SK-N-SH (cell line): ENCODE results near the gene FKBP5. TPM values are rescaled to one million over a fixed set of nuclear protein-coding genes. Genes with fewer than 3 reads are reported as not detected.

Experiments
- CTCF ChIA-PET: fragments of 300-600, 350-600 bp; formaldehyde crosslinking; extraction: SDS; loops from one replicate; lab custom pipeline; 2021; lab: Yijun Ruan, JAX
- POLR2A ChIA-PET: fragments of 350-600 bp; sonication (Branson Sonifier 250); formaldehyde crosslinking; extraction: SDS; loops from one replicate; lab custom pipeline; 2020; ENCODE audit warnings: antibody characterized with exemption, inconsistent platforms; lab: Yijun Ruan, JAX
- DNase-seq: peaks from one replicate; pipeline ENCODE4 v3.0.0; 2012
- H2AFZ ChIP-seq: fragments of 200-600 bp; sonication (generic); 2 replicates; pipeline ENCODE4 v1.8.1; 2016; ENCODE audit warnings: antibody characterized with exemption, mild to moderate bottlenecking, low read depth
- H3F3A ChIP-seq: fragments of 200-600 bp; sonication (generic); replicated peaks from 2 replicates; pipeline ENCODE3; 2016; ENCODE audit warnings: antibody characterized with exemption, mild to moderate bottlenecking; ENCODE audit not compliant: insufficient read depth
- H3K27ac ChIP-seq, 2 experiments: fragments of 200-500 bp in 1 of 2; fragments of 200-600 bp in 1 of 2; sonication (Bioruptor generic) in 1 of 2; sonication (generic), shearing (Covaris generic) in 1 of 2; 2 replicates each; pipeline versions ENCODE4 v1.5.1 to v1.6.1; 2014 to 2016; ENCODE audit warnings: low read depth in 2 of 2, inconsistent platforms in 1 of 2, low read length in 1 of 2, mild to moderate bottlenecking in 1 of 2, mixed read lengths in 1 of 2
- H3K27me3 ChIP-seq: fragments of 200-600 bp; sonication (generic), shearing (Covaris generic); 2 replicates; pipeline ENCODE4 v1.6.1; 2016; ENCODE audit warnings: mixed run types; ENCODE audit not compliant: insufficient read depth
- H3K36me3 ChIP-seq, 2 experiments: fragments of 200-500 bp in 1 of 2; fragments of 200-600 bp in 1 of 2; sonication (Bioruptor generic) in 1 of 2; sonication (generic) in 1 of 2; replicated peaks in 1 of 2; 2 replicates each; pipeline versions ENCODE3 to v1.5.1; 2014 to 2016; ENCODE audit warnings: low read length in 1 of 2, mild to moderate bottlenecking in 1 of 2; ENCODE audit not compliant: insufficient read depth in 2 of 2, control insufficient read depth in 1 of 2
- H3K4me1 ChIP-seq, 2 experiments: fragments of 200-500 bp in 1 of 2; fragments of 200-600 bp in 1 of 2; sonication (Bioruptor generic) in 1 of 2; sonication (generic), shearing (Covaris generic) in 1 of 2; 2 replicates each; pipeline versions ENCODE4 v1.5.1 to v1.6.1; 2014 to 2016; ENCODE audit warnings: low read depth in 1 of 2, low read length in 1 of 2, mixed run types in 1 of 2; ENCODE audit not compliant: insufficient read depth in 2 of 2, control insufficient read depth in 1 of 2
- H3K4me2 ChIP-seq: fragments of 200-600 bp; sonication (generic), shearing (Covaris generic); 2 replicates; pipeline ENCODE4 v1.6.1; 2017; ENCODE audit warnings: mixed run types
- H3K4me3 ChIP-seq, 2 experiments: fragments of 200-500 bp in 1 of 2; fragments of 200-600 bp in 1 of 2; sonication (Bioruptor generic) in 1 of 2; sonication (generic), shearing (Covaris generic) in 1 of 2; 2 replicates each; pipeline versions ENCODE4 v1.5.1 to v1.8.1; 2014 to 2016; ENCODE audit warnings: low read depth in 2 of 2, inconsistent platforms in 1 of 2, low read length in 1 of 2, mild to moderate bottlenecking in 1 of 2, mixed read lengths in 1 of 2, moderate library complexity in 1 of 2
- H3K79me2 ChIP-seq: fragments of 200-600 bp; sonication (generic); 2 replicates; pipeline ENCODE4 v1.8.1; 2017; ENCODE audit warnings: mild to moderate bottlenecking; ENCODE audit not compliant: insufficient read depth
- H3K9ac ChIP-seq: fragments of 200-600 bp; sonication (generic); 2 replicates; pipeline ENCODE4 v1.6.1; 2017; ENCODE audit warnings: mixed run types
- H3K9me2 ChIP-seq: fragments of 200-600 bp; sonication (generic); 2 replicates; pipeline ENCODE4 v1.6.1; 2017; ENCODE audit warnings: mixed run types
- H3K9me3 ChIP-seq: fragments of 200-600 bp; sonication (generic); 2 replicates; pipeline ENCODE4 v1.6.1; 2017; ENCODE audit warnings: mixed run types, mild to moderate bottlenecking, moderate library complexity
- H4K20me1 ChIP-seq: fragments of 200-600 bp; sonication (generic); 2 replicates; pipeline ENCODE4 v1.6.1; 2017; ENCODE audit warnings: mild to moderate bottlenecking, mixed run types; ENCODE audit not compliant: insufficient read depth
- EZH2phosphoT487 ChIP-seq: fragments of 200-600 bp; sonication (generic); IDR thresholded peaks from 2 replicates; pipeline ENCODE4 v1.6.1; 2017; ENCODE audit warnings: low read depth, mixed run types, mild to moderate bottlenecking, antibody characterized with exemption, moderate library complexity, borderline replicate concordance
- FOSL2 ChIP-seq: IDR thresholded peaks from 2 replicates; pipeline ENCODE4 v1.4.0; 2012; ENCODE audit warnings: low read depth, mild to moderate bottlenecking, moderate library complexity, borderline replicate concordance
- FOXJ3 ChIP-seq: sonication (generic); formaldehyde crosslinking; IDR thresholded peaks from 2 replicates; pipeline ENCODE4 v1.5.1; 2020; ENCODE audit warnings: mild to moderate bottlenecking, missing genetic modification reagents
- FOXM1 ChIP-seq: IDR thresholded peaks from 2 replicates; pipeline ENCODE4 v1.4.0; 2012; ENCODE audit warnings: low read depth, mild to moderate bottlenecking
- GATA2 ChIP-seq: sonication (generic); formaldehyde crosslinking; IDR thresholded peaks from 2 replicates; pipeline ENCODE4 v1.5.0; 2020; ENCODE audit warnings: mild to moderate bottlenecking, missing genetic modification reagents
- IRF3 ChIP-seq: fragments of 150-350 bp; IDR thresholded peaks from 2 replicates; pipeline ENCODE4 v1.6.1; 2016; ENCODE audit warnings: mild to moderate bottlenecking, low read depth, low read length
- JUND ChIP-seq: IDR thresholded peaks from 2 replicates; pipeline ENCODE4 v1.4.0; 2012
- MEF2A ChIP-seq: IDR thresholded peaks from 2 replicates; pipeline ENCODE4 v1.4.0; 2012; ENCODE audit warnings: low read depth, borderline replicate concordance
- NFIC ChIP-seq: IDR thresholded peaks from 2 replicates; pipeline ENCODE4 v1.4.0; 2012; ENCODE audit warnings: borderline replicate concordance
- POLR2AphosphoS5 ChIP-seq: IDR thresholded peaks from 2 replicates; pipeline ENCODE4 v1.6.1; 2012; ENCODE audit warnings: low read depth, low read length
- RAD21 ChIP-seq: IDR thresholded peaks from 2 replicates; pipeline ENCODE4 v1.6.1; 2012; ENCODE audit warnings: mild to moderate bottlenecking, low read length
- RFX5 ChIP-seq: IDR thresholded peaks from 2 replicates; pipeline ENCODE4 v1.6.1; 2012; ENCODE audit warnings: mild to moderate bottlenecking, improper control_type of control experiment, low read length
- SIN3A ChIP-seq: IDR thresholded peaks from 2 replicates; pipeline ENCODE4 v1.6.1; 2012; ENCODE audit warnings: low read depth, mild to moderate bottlenecking, low read length, moderate library complexity, borderline replicate concordance
- TAF1 ChIP-seq: IDR thresholded peaks from 2 replicates; pipeline ENCODE4 v1.6.1; 2012; ENCODE audit warnings: low read depth, mild to moderate bottlenecking, low read length, moderate library complexity, borderline replicate concordance
- TCF12 ChIP-seq: IDR thresholded peaks from 2 replicates; pipeline ENCODE4 v1.4.0; 2012
- TEAD4 ChIP-seq: IDR thresholded peaks from 2 replicates; pipeline ENCODE4 v1.4.0; 2012; ENCODE audit warnings: mild to moderate bottlenecking, borderline replicate concordance; ENCODE audit not compliant: insufficient read depth
- USF1 ChIP-seq: IDR thresholded peaks from 2 replicates; pipeline ENCODE4 v1.4.0; 2012; ENCODE audit warnings: low read depth, borderline replicate concordance
- YY1 ChIP-seq: IDR thresholded peaks from 2 replicates; pipeline ENCODE4 v1.4.0; 2012; ENCODE audit warnings: low read depth, mild to moderate bottlenecking
- ZBTB33 ChIP-seq: IDR thresholded peaks from 2 replicates; pipeline ENCODE4 v1.4.0; 2012; ENCODE audit warnings: low read depth, borderline replicate concordance
- WGBS: methylation state at CpG from one replicate; pipeline ENCODE4 v1.1.6; 2017; ENCODE audit warnings: low lambda C conversion rate; 5-methylcytosine and 5-hydroxymethylcytosine counted together
- polyA plus RNA-seq, 3 experiments: library from polyadenylated mRNA; depleted of rRNA; stranded (reverse); fragments of >200 nt; gene quantifications; 2 replicates each; pipeline ENCODE4 v1.2.3, GENCODE V29; 2012

Gene FKBP5
- polyA plus RNA-seq, 1 of the 3 experiments (the other 2 are of a cell fraction) = 5.1 TPM

- Histone ChIP-seq H3K4me2 (no peak overlapping the region), H3K9ac (no peak overlapping the region), H3K36me3 (no peaks in the 10 kb centered on the region), H3K9me2 (no peaks in the 10 kb centered on the region), H3K27ac (peak overlapping the region in 1 of 2 experiments; percentile 31; a peak in 1 of 4 replicates), H3K27me3 (no peaks in the 10 kb centered on the region), H3F3A (peaks cover 6% of the 10 kb centered on the region), H3K4me1 (peaks cover 4 to 18% of the 10 kb centered on the region in 2 experiments; a peak in 3 of 4 replicates), H3K79me2 (no peaks in the 10 kb centered on the region), H3K4me3 (no peak overlapping the region), H2AFZ (no peak overlapping the region), H3K9me3 (no peaks in the 10 kb centered on the region), H4K20me1 (no peaks in the 10 kb centered on the region)
- TF ChIP-seq NFIC = no peak
- TF ChIP-seq IRF3 = no peak
- no peak for TF ChIP-seq YY1
- no peak for TF ChIP-seq JUND
- TF ChIP-seq FOSL2 = no peak
- no peak for TF ChIP-seq FOXM1
- TF ChIP-seq GATA2 = no peak
- no peak for TF ChIP-seq SIN3A
- no peak for TF ChIP-seq POLR2AphosphoS5
- no peak for TF ChIP-seq MEF2A
- no peak for TF ChIP-seq RAD21
- no peak for TF ChIP-seq FOXJ3 (CRISPR knock-in tag)
- no peak for TF ChIP-seq TAF1
- TF ChIP-seq TEAD4 = no peak
- TF ChIP-seq TCF12 = no peak
- no peak for TF ChIP-seq EZH2phosphoT487
- no peak for TF ChIP-seq RFX5
- no peak for TF ChIP-seq USF1
- TF ChIP-seq ZBTB33 = no peak
- 91% methylated on average over 2 of the region's 2 CpGs for WGBS
- no peak for DNase-seq
- POLR2A ChIA-PET = no interaction called here
- CTCF ChIA-PET = interaction anchor here (1.2 to 16.4 kb wide), 5 partner anchors 10 to 148 kb away, joined by 4 to 271 read pairs (median 4); partner anchors contain the start of gene ARMC12
Observed at GRCh38 chr6:35587167-35587566, 101.5 kb downstream of the FKBP5 start.
